Epithelial cell of esophagus (primary cell): ENCODE results near the gene GGT7.
"Not testable (repeated sequence)": the region's sequence is repeated elsewhere in the genome, so short reads cannot be mapped to it uniquely, and the experiment has no call there.

Experiments used
- DNase-seq: peaks from one replicate; pipeline ENCODE4 v3.0.0; 2010; ENCODE audit warnings: low read depth
- H3K4me3 ChIP-seq: 2 replicates; pipeline ENCODE4 v1.5.1; 2011; ENCODE audit warnings: mild to moderate bottlenecking, low read length, control low read depth
- TF ChIP-seq, protein P1 (sequence below): IDR thresholded peaks from 2 replicates; pipeline ENCODE4 v1.5.1; 2011; ENCODE audit warnings: low read depth, mild to moderate bottlenecking, low read length, control low read depth, inconsistent platforms; ENCODE audit not compliant: insufficient read depth; ENCODE audit errors: missing control alignments

The GGT7 gene

GRCh38 chr20:34881689-34882088 lies 9.0 kb upstream of the GGT7 start:
- TF ChIP-seq, protein P1, sequence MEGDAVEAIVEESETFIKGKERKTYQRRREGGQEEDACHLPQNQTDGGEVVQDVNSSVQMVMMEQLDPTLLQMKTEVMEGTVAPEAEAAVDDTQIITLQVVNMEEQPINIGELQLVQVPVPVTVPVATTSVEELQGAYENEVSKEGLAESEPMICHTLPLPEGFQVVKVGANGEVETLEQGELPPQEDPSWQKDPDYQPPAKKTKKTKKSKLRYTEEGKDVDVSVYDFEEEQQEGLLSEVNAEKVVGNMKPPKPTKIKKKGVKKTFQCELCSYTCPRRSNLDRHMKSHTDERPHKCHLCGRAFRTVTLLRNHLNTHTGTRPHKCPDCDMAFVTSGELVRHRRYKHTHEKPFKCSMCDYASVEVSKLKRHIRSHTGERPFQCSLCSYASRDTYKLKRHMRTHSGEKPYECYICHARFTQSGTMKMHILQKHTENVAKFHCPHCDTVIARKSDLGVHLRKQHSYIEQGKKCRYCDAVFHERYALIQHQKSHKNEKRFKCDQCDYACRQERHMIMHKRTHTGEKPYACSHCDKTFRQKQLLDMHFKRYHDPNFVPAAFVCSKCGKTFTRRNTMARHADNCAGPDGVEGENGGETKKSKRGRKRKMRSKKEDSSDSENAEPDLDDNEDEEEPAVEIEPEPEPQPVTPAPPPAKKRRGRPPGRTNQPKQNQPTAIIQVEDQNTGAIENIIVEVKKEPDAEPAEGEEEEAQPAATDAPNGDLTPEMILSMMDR: no peak
- DNase-seq: no peak
- no peak overlapping the region for H3K4me3 ChIP-seq

DNA sequence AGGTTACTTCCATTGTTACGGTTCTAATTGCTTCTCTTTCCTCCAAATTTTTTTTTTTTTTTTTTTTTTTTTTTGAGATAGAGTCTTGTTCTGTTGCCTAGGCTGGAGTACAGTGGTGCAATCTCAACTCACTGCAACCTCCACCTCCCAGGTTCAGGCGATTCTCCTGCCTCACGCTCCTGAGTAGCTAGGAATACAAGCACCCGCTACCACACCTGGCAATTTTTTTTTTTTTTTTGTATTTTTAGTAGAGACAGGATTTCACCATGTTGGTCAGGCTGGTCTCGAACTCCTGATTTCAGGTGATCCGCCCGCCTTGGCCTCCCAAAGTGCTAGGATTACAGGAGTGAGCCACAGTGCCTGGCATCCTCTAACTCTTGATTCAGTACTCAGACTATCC lies 8.3 kb upstream of the GGT7 start:
- DNase-seq, H3K4me3 ChIP-seq: not testable (repeated sequence)

DNA sequence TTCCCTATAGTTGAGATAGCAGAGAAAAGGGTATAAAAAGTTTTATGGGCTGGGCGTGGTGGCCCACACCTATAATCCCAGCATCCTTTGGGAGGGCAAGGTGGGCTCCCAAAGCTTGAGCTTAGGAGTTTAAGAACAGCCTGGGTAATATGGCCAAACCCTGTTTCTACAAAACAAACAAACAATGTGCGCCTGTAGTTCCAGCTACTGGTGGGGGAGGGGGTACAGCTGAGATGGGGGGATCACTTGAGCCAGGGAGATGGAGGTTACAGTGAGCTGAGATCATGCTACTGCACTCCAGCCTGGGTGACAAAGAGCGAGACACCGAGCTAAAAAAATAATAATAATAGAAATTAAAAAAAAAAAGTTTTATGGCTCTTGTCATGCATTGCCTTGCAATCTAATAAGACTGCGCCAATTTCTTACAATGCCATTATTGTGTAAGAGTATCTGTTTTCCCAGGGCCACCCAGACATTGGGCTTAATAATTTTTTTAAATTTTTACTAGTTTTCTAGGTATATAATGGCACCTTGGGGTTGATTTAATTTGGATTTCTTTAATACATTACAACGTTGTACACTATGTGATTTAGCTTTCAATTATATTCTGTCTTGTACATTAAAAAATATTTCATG lies 7.7 kb upstream of the GGT7 start:
- no peak for DNase-seq
- TF ChIP-seq, protein P1: no peak
- no peak overlapping the region for H3K4me3 ChIP-seq

GRCh38 chr20:34876406-34877282 lies 4.0 kb upstream of the GGT7 start, which contains the start of gene ACSS2:
Gene ACSS2, plus strand, starts transcription at chr20:34876612. Its CDS starts 34 bp downstream, at chr20:34876646.
- TF ChIP-seq, protein P1: no peak
- peak within 1 kb of the TSS; percentile 82 for H3K4me3 ChIP-seq
- no peak for DNase-seq

- TF ChIP-seq, protein P1: peak; percentile 21
- H3K4me3 ChIP-seq: peak overlapping the region; percentile 13
- peak; percentile 100 for DNase-seq
Observed at GRCh38 chr20:34875642-34876405, 3.2 kb upstream of the GGT7 start.

DNA sequence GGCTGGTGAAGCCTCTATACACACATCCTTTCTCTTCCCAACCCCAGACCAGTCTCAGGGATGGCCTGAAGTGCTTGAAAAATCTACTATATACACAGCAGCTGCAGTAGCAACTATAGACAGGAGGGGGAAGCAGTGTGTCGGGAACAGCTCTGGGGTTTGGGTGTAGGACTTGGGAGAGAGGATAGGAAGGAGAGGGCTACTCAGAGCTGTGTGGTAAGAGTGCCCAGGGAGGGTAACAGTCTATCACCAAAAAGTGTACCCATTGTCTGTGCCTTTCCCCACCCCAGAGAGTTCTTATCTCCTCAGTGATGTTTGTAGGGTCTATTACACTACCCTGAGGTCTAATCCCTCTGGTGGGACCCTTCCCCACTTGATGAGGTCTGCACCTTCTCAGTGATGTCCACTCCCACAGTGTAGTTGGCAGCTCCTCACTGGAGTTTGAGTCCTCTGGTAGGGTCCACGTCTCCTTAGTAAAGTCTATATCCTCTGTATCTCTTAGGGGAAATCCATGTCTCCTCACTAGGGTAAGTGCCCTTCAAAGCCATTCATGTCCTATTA lies 1.5 kb upstream of the GGT7 start:
- TF ChIP-seq, protein P1: peak; percentile 98
- peak; percentile 90 for DNase-seq

More for the DNA sequence above, 1.5 kb upstream of the GGT7 start:
- H3K4me3 ChIP-seq: no peak overlapping the region
